Measurements from ENCODE around the gene SEMA5A. TPM values are rescaled to one million over a fixed set of nuclear protein-coding genes. Genes with fewer than 3 reads are reported as not detected.

Gene SEMA5A
- polyA plus RNA-seq, 1 donor (not counting 4 experiments of a cell fraction or from before 2014, with no cell fraction given): 0.16 TPM

DNA sequence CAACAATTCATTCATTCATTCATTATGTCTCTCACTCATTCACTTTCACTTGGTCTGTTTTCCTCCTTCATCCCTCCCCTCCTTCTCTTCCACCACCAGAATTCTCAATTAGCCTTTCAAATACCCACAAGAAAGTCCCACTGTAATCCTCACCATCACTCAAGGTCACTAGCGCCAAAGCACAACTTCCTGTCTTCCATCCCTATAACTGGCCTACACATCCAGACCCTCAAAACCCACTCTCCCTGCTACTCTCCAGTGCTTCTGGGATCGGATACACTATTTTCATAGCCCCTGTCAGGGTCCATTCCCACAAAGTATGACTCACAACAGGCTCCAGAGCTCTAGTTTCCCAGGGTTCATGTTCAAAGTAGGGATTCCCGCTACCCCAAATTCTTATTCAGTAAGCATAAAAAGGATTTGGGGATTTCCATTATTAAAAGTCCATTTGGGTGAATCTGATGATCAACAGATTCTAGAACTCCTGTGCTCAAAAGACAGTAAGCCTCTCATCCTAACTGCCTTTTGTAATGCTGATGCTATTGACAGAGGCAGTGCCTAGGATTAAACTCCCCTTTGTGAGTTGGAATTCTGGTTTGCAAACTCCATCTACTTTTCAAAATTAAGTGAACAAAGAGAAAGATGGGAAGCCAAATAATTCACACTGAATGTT is 250.9 kb downstream of the SEMA5A start:
- Histone ChIP-seq H3K9ac (ENCODE audit: control insufficient read depth, extremely low read depth, insufficient read depth, low read length) (no peak overlapping the region), H3K4me3 (ENCODE audit: control insufficient read depth in 2 of 3, extremely low read depth in 1 of 3, insufficient read depth in 2 of 3, low read depth in 1 of 3, low read length in 3 of 3) (no peak overlapping the region), H4K20me1 (ENCODE audit: control insufficient read depth, extremely low read depth, insufficient read depth, low read length) (no peaks in the 10 kb centered on the region), H2AFZ (ENCODE audit: control insufficient read depth, low read length) (no peak overlapping the region), H3K9me1 (ENCODE audit: control insufficient read depth, extremely low read depth, insufficient read depth, low read length) (no peaks in the 10 kb centered on the region), H3K27ac (ENCODE audit: control insufficient read depth, insufficient read depth, low read length) (no peak overlapping the region), H3K4me2 (ENCODE audit: control insufficient read depth, extremely low read depth, insufficient read depth, low read depth, low read length) (no peak overlapping the region), H3K27me3 (ENCODE audit: control insufficient read depth, extremely low read depth, insufficient read depth, low read length) (no peaks in the 10 kb centered on the region), H3K36me3 (ENCODE audit: control insufficient read depth in 2 of 2, extremely low read depth in 1 of 2, insufficient read depth in 2 of 2, low read length in 2 of 2) (no peaks in the 10 kb centered on the region), H3K79me2 (ENCODE audit: control insufficient read depth, insufficient read depth, low read length) (no peaks in the 10 kb centered on the region), H3K9me3 (ENCODE audit: control insufficient read depth, low read depth, low read length) (no peaks in the 10 kb centered on the region), H3K4me1 (ENCODE audit: control insufficient read depth, extremely low read depth, insufficient read depth, low read length) (no peaks in the 10 kb centered on the region)
- FAIRE-seq (no peak), DNase-seq (ENCODE audit: low read depth, low spot score) (no peak)
- TF ChIP-seq EZH2 (IDR thresholded peaks at IDR 0.05; ENCODE audit: low read length) (no peak), CTCF (optimal IDR thresholded peaks at IDR 0.05 in 1 of 3, IDR thresholded peaks at IDR 0.05 in 1 of 3, conservative IDR thresholded peaks at IDR 0.05 in 1 of 3; ENCODE audit: extremely low read depth in 1 of 3, insufficient read depth in 2 of 3, low read length in 3 of 3) (no peak)
- dilution Hi-C loops (cut with MboI; ENCODE audit: extremely low pct_ligation_motif_present, low sequenced_read_pairs): no loop called here

DNA sequence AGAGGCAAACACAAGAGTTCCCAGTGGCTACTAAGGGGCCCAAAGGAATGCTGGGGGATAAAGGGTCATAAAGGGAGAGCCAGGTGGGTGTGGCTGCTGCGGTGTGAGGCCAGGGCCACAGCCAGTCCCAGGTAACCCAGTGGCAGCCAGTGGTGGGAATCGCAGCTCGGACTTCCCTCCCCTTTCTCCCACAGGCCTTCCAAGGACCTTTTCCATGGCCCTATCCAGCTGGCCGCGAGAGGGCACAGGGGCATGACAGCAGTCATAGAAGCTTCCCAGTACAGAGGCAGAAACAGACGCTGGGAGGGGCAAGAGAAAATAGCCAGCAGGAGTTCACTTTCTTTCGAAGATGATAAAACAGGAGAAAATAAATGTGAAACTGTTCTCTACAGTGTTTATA is 257.6 kb downstream of the SEMA5A start:
- Histone ChIP-seq H3K27me3 (ENCODE audit: control insufficient read depth, extremely low read depth, insufficient read depth, low read length) (no peaks in the 10 kb centered on the region), H2AFZ (ENCODE audit: control insufficient read depth, low read length) (no peak overlapping the region), H3K9me3 (ENCODE audit: control insufficient read depth, low read depth, low read length) (no peaks in the 10 kb centered on the region), H3K9me1 (ENCODE audit: control insufficient read depth, extremely low read depth, insufficient read depth, low read length) (no peaks in the 10 kb centered on the region), H3K79me2 (ENCODE audit: control insufficient read depth, insufficient read depth, low read length) (no peaks in the 10 kb centered on the region), H3K4me3 (ENCODE audit: control insufficient read depth in 2 of 3, extremely low read depth in 1 of 3, insufficient read depth in 2 of 3, low read depth in 1 of 3, low read length in 3 of 3) (no peak overlapping the region), H3K4me1 (ENCODE audit: control insufficient read depth, extremely low read depth, insufficient read depth, low read length) (no peaks in the 10 kb centered on the region), H3K9ac (ENCODE audit: control insufficient read depth, extremely low read depth, insufficient read depth, low read length) (no peak overlapping the region), H4K20me1 (ENCODE audit: control insufficient read depth, extremely low read depth, insufficient read depth, low read length) (no peaks in the 10 kb centered on the region), H3K4me2 (ENCODE audit: control insufficient read depth, extremely low read depth, insufficient read depth, low read depth, low read length) (no peak overlapping the region), H3K27ac (ENCODE audit: control insufficient read depth, insufficient read depth, low read length) (no peak overlapping the region), H3K36me3 (ENCODE audit: control insufficient read depth in 2 of 2, extremely low read depth in 1 of 2, insufficient read depth in 2 of 2, low read length in 2 of 2) (no peaks in the 10 kb centered on the region)
- TF ChIP-seq EZH2 (IDR thresholded peaks at IDR 0.05; ENCODE audit: low read length): no peak
- no peak for TF ChIP-seq CTCF (optimal IDR thresholded peaks at IDR 0.05 in 1 of 3, IDR thresholded peaks at IDR 0.05 in 1 of 3, conservative IDR thresholded peaks at IDR 0.05 in 1 of 3; ENCODE audit: extremely low read depth in 1 of 3, insufficient read depth in 2 of 3, low read length in 3 of 3)
- FAIRE-seq (no peak), DNase-seq (ENCODE audit: low read depth, low spot score) (no peak)
- dilution Hi-C loops (cut with MboI; ENCODE audit: extremely low pct_ligation_motif_present, low sequenced_read_pairs): no loop called here

All from keratinocyte (primary cell).